Measurements from ENCODE around the gene TRIM49. TPM values are rescaled to one million over a fixed set of nuclear protein-coding genes. Genes with fewer than 3 reads are reported as not detected.

Gene TRIM49, protein sequence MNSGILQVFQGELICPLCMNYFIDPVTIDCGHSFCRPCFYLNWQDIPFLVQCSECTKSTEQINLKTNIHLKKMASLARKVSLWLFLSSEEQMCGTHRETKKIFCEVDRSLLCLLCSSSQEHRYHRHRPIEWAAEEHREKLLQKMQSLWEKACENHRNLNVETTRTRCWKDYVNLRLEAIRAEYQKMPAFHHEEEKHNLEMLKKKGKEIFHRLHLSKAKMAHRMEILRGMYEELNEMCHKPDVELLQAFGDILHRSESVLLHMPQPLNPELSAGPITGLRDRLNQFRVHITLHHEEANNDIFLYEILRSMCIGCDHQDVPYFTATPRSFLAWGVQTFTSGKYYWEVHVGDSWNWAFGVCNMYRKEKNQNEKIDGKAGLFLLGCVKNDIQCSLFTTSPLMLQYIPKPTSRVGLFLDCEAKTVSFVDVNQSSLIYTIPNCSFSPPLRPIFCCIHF
- total RNA-seq: 0.23 TPM

GRCh38 chr11:89808475-89808874 lies at the start of gene TRIM49:
TRIM49 (minus strand) TSS chr11:89808575; CDS start chr11:89804469, 4,106 bp downstream.

Small RNA genes within 50 kb of the gene (small RNA-seq; reads per million reads assigned to genes)
- not detected for gene AP003122.3

Other genes with a start within 250 kb of the TRIM49 start
- gene TRIM77, start 98.3 kb downstream of the TRIM49 start, total RNA-seq: not detected
- not detected for gene TRIM64B, start 69.9 kb upstream of the TRIM49 start, total RNA-seq
- not detected for gene TRIM49D1, start 113.7 kb upstream of the TRIM49 start, total RNA-seq
- gene TRIM49D2, start 115.5 kb upstream of the TRIM49 start, total RNA-seq: not detected
- gene TRIM64, start 157.5 kb upstream of the TRIM49 start, total RNA-seq: not detected
- gene TRIM49C, start 222.5 kb upstream of the TRIM49 start, total RNA-seq: not detected